Medulla oblongata (tissue), 1 donor: ENCODE measurements around the gene LAPTM5.

Experiments used
- DNase-seq: peaks from one replicate; pipeline ENCODE4 v3.0.0-alpha.2; 2015; ENCODE audit errors: extremely low spot score

Gene LAPTM5

GRCh38 chr1:30787266-30787665, 29.7 kb upstream of the LAPTM5 start:
- no peak for DNase-seq

GRCh38 chr1:30786264-30786991, 28.9 kb upstream of the LAPTM5 start:
- DNase-seq: peak; percentile 75

GRCh38 chr1:30785714-30786113, 28.1 kb upstream of the LAPTM5 start:
- no peak for DNase-seq

- no peak for DNase-seq
Measured at GRCh38 chr1:30785181-30785580, 27.6 kb upstream of the LAPTM5 start.

GRCh38 chr1:30783256-30783915, 25.8 kb upstream of the LAPTM5 start:
- DNase-seq: no peak

GRCh38 chr1:30782361-30783255, 25.0 kb upstream of the LAPTM5 start:
- DNase-seq: peak; percentile 82

- no peak for DNase-seq
Measured at GRCh38 chr1:30781906-30782305, 24.3 kb upstream of the LAPTM5 start.

GRCh38 chr1:30780409-30780808, 22.8 kb upstream of the LAPTM5 start:
- no peak for DNase-seq

- peak; percentile 93 for DNase-seq
Measured at GRCh38 chr1:30779294-30780071, 21.9 kb upstream of the LAPTM5 start.

GRCh38 chr1:30778979-30779293, 21.4 kb upstream of the LAPTM5 start:
- DNase-seq: no peak

- no peak for DNase-seq
Measured at GRCh38 chr1:30778154-30778978, 20.8 kb upstream of the LAPTM5 start.

- no peak for DNase-seq
Measured at GRCh38 chr1:30777904-30778153, 20.3 kb upstream of the LAPTM5 start.

GRCh38 chr1:30777060-30777903, 19.7 kb upstream of the LAPTM5 start:
- no peak for DNase-seq

GRCh38 chr1:30776097-30777059, 18.8 kb upstream of the LAPTM5 start:
- no peak for DNase-seq

GRCh38 chr1:30775433-30775975, 17.9 kb upstream of the LAPTM5 start:
- no peak for DNase-seq

- DNase-seq: no peak
Measured at GRCh38 chr1:30774550-30775432, 17.2 kb upstream of the LAPTM5 start.

- DNase-seq: no peak
Measured at GRCh38 chr1:30773722-30774358, 16.3 kb upstream of the LAPTM5 start.
